SK-N-SH treated with all-trans-retinoic acid at 6 μM for 48 hours (cell line): ENCODE data around the gene KIN.

Experiments used
- ARNTL ChIP-seq: fragments of 450-650 bp; formaldehyde crosslinking; IDR thresholded peaks from 2 replicates; pipeline ENCODE4 v1.5.0; 2020; ENCODE audit warnings: low read depth, mild to moderate bottlenecking, moderate library complexity, borderline replicate concordance
- GLIS3 ChIP-seq: fragments of 250-450 bp; sonication (Bioruptor Pico); IDR thresholded peaks from 2 replicates; pipeline ENCODE4 v1.5.0; 2020; ENCODE audit warnings: mild to moderate bottlenecking, moderate library complexity
- OSR1 ChIP-seq: fragments of 250-450 bp; sonication (Bioruptor Pico); IDR thresholded peaks from 2 replicates; pipeline ENCODE4 v1.8.0; 2022; ENCODE audit warnings: moderate library complexity, mild to moderate bottlenecking, inconsistent platforms
- RARB ChIP-seq: fragments of 250-450 bp; sonication (Bioruptor Pico); IDR thresholded peaks from 2 replicates; pipeline ENCODE4 v1.8.0; 2021; ENCODE audit warnings: mild to moderate bottlenecking, moderate library complexity
- SNAI2 ChIP-seq: fragments of 250-450 bp; sonication (Bioruptor Pico); IDR thresholded peaks from 2 replicates; pipeline ENCODE4 v1.5.0; 2020; ENCODE audit warnings: mild to moderate bottlenecking, moderate library complexity
- TSHZ2 ChIP-seq: fragments of 250-450 bp; sonication (Bioruptor Pico); IDR thresholded peaks from 2 replicates; pipeline ENCODE4 v1.5.0; 2020; ENCODE audit warnings: mild to moderate bottlenecking, moderate library complexity
- ZFP3 ChIP-seq: fragments of 250-450 bp; sonication (Bioruptor Pico); IDR thresholded peaks from 2 replicates; pipeline ENCODE4 v1.5.0; 2020; ENCODE audit warnings: mild to moderate bottlenecking, moderate library complexity
- ZNF8 ChIP-seq: fragments of 450-650 bp; formaldehyde crosslinking; IDR thresholded peaks from 2 replicates; pipeline ENCODE4 v1.5.0; 2020; ENCODE audit warnings: mild to moderate bottlenecking, moderate library complexity

DNA sequence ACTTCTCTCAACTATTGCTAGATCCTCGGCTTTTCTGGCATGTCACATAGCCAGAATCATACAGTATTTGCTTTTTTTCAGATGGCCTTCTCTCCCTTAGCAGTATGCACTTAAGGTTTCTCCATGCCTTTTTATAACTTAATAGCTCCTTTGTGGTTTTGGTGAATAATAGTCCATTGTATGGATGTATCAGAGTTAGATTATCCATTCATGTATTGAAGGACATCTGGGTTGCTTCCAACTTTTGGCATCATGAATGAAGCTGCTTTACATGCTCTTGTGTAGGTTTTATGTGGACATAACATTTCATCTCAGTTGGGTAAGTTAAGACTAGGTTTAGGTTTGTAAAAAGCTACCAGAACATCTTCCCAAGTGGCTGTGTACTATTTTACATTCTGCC is 4.7 kb upstream of the KIN start:
- TF ChIP-seq TSHZ2 (CRISPR knock-in tag) (no peak), ARNTL (CRISPR knock-in tag) (no peak), OSR1 (CRISPR knock-in tag) (no peak), GLIS3 (CRISPR knock-in tag) (no peak), RARB (CRISPR knock-in tag) (no peak), ZFP3 (CRISPR knock-in tag) (0 out of 2 replicates have a peak, but pooled peaks have one; percentile 54), SNAI2 (no peak), ZNF8 (no peak)
